ENCODE results near the gene PFDN1.

The PFDN1 gene

GRCh38 chr5:140258016-140258415 is 44.9 kb downstream of the PFDN1 start:
- no peaks in the 10 kb centered on the region for H3K27me3 ChIP-seq (ENCODE audit: control insufficient read depth, insufficient read depth, low read length)
- H3K9me3 ChIP-seq (ENCODE audit: control insufficient read depth, low read length) = no peaks in the 10 kb centered on the region
- H2AFZ ChIP-seq = no peak overlapping the region
- H3K27ac ChIP-seq = no peak overlapping the region
- H3K4me3 ChIP-seq (ENCODE audit: low read depth, low read length) = no peak overlapping the region
- no peak overlapping the region for H3K9ac ChIP-seq
- no peak overlapping the region for H3K4me2 ChIP-seq (ENCODE audit: low read length)
- peaks cover 14% of the 10 kb centered on the region for H3K4me1 ChIP-seq
- H3K79me2 ChIP-seq = peaks cover 38% of the 10 kb centered on the region
- H3K36me3 ChIP-seq (ENCODE audit: control insufficient read depth, insufficient read depth, low read length) = no peaks in the 10 kb centered on the region
- TF ChIP-seq CTCF (IDR thresholded peaks at IDR 0.05) = no peak

- Histone ChIP-seq H3K9me3 (ENCODE audit: control insufficient read depth, low read length) (no peaks in the 10 kb centered on the region), H3K9ac (no peak overlapping the region), H3K4me1 (peaks cover 2% of the 10 kb centered on the region), H3K79me2 (peaks cover 42% of the 10 kb centered on the region), H3K36me3 (ENCODE audit: control insufficient read depth, insufficient read depth, low read length) (no peaks in the 10 kb centered on the region), H3K27me3 (ENCODE audit: control insufficient read depth, insufficient read depth, low read length) (no peaks in the 10 kb centered on the region), H2AFZ (no peak overlapping the region), H3K4me2 (ENCODE audit: low read length) (no peak overlapping the region), H3K27ac (no peak overlapping the region), H3K4me3 (ENCODE audit: low read depth, low read length) (no peak overlapping the region)
- TF ChIP-seq CTCF (IDR thresholded peaks at IDR 0.05) = no peak
Observed at GRCh38 chr5:140256726-140257125, 46.2 kb downstream of the PFDN1 start.

- Histone ChIP-seq H3K27me3 (ENCODE audit: control insufficient read depth, insufficient read depth, low read length) (no peaks in the 10 kb centered on the region), H3K4me3 (ENCODE audit: low read depth, low read length) (no peak overlapping the region), H3K4me1 (no peaks in the 10 kb centered on the region), H3K9me3 (ENCODE audit: control insufficient read depth, low read length) (no peaks in the 10 kb centered on the region), H3K27ac (no peak overlapping the region), H3K79me2 (peaks cover 40% of the 10 kb centered on the region), H2AFZ (no peak overlapping the region), H3K4me2 (ENCODE audit: low read length) (no peak overlapping the region), H3K9ac (no peak overlapping the region), H3K36me3 (ENCODE audit: control insufficient read depth, insufficient read depth, low read length) (no peaks in the 10 kb centered on the region)
- no peak for TF ChIP-seq CTCF (IDR thresholded peaks at IDR 0.05)
Observed at GRCh38 chr5:140255460-140256157, 47.3 kb downstream of the PFDN1 start.

- Histone ChIP-seq H3K4me1 (no peaks in the 10 kb centered on the region), H3K36me3 (ENCODE audit: control insufficient read depth, insufficient read depth, low read length) (no peaks in the 10 kb centered on the region), H2AFZ (no peak overlapping the region), H3K4me2 (ENCODE audit: low read length) (no peak overlapping the region), H3K27ac (no peak overlapping the region), H3K9ac (no peak overlapping the region), H3K79me2 (peaks cover 32% of the 10 kb centered on the region), H3K9me3 (ENCODE audit: control insufficient read depth, low read length) (no peaks in the 10 kb centered on the region), H3K27me3 (ENCODE audit: control insufficient read depth, insufficient read depth, low read length) (no peaks in the 10 kb centered on the region), H3K4me3 (ENCODE audit: low read depth, low read length) (no peak overlapping the region)
- TF ChIP-seq CTCF (IDR thresholded peaks at IDR 0.05) = no peak
Observed at GRCh38 chr5:140253985-140254384, 48.9 kb downstream of the PFDN1 start.

Measured in parathyroid adenoma (tissue), 2 donors.